Ammon's horn (tissue), 1 donor: ENCODE data around the gene HELQ.
"Not testable (repeated sequence)": the region's sequence is repeated elsewhere in the genome, so short reads cannot be mapped to it uniquely, and the experiment has no call there.

Experiments
- DNase-seq: peaks from one replicate; pipeline ENCODE4 v3.0.0-alpha.2; 2016; ENCODE audit warnings: low spot score

Gene HELQ

GRCh38 chr4:83440148-83440814, 15.3 kb downstream of the HELQ start:
- no peak for DNase-seq

GRCh38 chr4:83438719-83439118, 16.9 kb downstream of the HELQ start:
- no peak for DNase-seq

- DNase-seq: no peak
Observed at GRCh38 chr4:83436680-83437079, 18.9 kb downstream of the HELQ start.

DNA sequence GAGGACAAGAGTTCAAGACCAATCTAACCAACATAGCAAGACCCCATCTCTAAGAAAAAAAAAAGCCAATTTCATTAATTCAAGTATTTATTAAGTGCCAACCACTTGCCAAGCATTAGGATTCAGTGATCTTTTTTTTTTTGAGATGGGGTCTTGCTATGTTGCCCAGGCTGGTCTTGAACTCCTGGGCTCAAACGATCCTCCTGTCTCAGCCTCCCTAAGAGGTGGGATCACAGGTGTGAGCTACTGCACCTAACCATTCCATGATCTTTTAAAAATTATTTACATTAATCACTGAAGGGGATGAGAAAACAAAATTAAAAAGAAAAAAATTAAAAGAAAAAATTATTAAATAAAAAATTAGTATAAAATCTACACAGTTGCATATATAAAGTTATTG, 24.4 kb downstream of the HELQ start:
- DNase-seq: no peak

DNA sequence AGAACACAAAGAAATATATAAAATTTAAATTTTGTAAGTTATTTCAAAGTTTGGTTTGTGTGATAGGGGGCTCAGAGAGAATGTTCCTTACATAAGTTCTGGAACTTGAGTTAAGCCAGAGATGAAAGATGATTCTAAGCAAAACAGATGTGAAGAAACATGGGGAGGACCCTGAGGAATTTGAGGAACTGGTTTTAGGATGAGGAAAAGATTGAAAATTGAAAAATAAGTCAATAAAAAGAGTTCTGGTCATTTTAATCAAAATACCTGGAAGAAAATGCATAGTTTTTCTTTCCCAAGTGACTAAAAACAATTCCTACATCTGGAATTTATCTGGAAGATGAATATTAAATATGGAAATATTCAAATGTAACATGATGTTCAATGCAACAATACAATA, 37.4 kb downstream of the HELQ start:
- DNase-seq: no peak

DNA sequence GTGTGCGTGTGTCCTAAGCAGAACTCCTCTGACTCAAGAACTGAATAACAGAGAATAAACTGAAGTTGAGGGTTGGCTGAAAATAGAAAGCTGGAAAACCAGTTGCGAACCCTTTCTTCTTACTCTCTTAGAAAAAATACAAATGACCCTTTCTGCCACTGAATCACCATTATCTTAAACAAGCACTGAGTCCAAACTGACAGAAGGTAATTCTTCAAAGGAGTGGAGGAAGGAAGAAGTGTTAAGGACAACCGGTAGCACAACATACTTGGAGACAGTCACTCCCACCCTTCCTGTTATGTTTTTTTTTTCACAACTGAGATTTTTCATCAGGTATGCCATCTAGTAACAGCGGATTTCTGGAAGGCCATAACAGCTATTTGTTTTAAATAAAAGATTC, 38.1 kb downstream of the HELQ start:
- DNase-seq: no peak

GRCh38 chr4:83413676-83414075, 41.9 kb downstream of the HELQ start:
- DNase-seq: no peak

- DNase-seq: no peak
Observed at GRCh38 chr4:83408908-83409307, 46.7 kb downstream of the HELQ start.

- no peak for DNase-seq
Observed at GRCh38 chr4:83405844-83406816, 49.5 kb downstream of the HELQ start.

GRCh38 chr4:83398158-83398557, 57.5 kb downstream of the HELQ start:
- not testable (repeated sequence) for DNase-seq

GRCh38 chr4:83393908-83394307, 61.7 kb downstream of the HELQ start:
- no peak for DNase-seq

DNA sequence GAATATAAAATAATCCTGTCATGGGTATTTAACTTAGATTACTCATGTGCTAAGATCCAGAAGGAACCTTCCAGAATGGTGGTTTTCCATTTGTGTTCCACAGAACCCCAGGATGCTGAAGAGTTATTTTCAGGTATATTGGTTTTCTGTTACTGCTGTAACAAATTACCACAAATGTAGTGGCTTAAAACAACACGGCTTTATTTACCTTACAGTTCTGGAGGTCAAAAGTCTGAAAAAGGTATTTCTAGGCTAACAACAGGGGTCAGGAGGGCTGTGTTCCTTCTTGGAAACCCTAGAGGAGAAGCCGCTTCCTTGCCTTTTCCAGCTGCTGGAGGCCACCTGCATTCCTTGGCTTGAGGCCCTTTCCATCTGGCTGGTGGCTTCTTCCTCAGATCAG, 63.1 kb downstream of the HELQ start:
- no peak for DNase-seq

DNA sequence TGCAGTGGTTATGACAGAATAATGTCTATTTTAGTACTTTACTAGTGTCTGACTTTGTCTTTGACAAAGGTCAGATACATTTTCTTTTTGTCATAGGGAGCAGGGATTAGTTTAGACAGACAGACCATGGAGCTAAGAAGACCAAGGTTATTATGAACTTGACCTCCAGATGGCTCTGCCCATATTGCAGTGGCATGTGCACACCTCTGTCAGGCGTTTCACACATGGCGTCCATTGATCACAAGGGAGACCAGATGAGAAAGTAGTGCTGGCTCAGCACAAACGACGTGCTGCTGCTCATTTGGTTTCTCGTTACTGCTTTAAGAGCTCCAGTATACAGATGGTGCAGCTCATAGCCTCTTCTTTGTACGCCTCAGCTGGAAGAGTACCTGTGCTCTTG, 64.7 kb downstream of the HELQ start:
- DNase-seq: no peak

DNA sequence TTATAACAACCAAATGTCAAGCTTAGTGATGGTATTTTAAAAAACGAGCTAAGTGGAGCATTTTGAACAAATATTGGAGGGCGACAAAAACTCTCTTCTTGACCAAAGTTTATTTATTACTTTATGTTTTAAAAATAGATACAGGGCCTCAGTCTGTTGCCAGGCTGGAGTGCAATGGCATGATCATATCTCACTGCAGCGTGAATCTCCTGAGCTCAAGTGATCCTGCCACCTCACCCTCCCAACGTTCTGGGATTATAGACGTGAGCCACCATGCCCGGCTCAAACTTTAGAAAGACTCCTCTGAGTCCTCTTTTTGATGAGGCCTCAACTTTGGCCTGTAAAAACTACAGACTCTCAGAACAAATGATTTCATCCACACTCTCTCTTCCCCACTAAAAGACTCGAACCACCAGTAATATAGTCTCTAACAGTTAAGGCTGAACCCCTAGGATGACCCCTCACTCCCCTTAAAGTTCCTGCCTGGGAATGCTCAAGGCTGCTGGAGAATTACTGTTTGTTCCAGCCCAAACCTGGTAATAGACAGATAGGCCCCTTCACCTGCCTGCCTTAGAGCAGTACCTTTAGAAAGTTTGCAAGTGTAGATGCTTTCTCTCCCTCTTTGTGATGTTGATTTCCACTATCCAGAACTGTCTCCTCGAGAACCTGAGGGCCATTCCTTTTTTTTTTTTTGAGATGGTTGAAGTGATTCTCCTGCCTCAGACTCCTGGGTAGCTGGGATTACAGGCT, 65.7 kb downstream of the HELQ start:
- DNase-seq: no peak

DNA sequence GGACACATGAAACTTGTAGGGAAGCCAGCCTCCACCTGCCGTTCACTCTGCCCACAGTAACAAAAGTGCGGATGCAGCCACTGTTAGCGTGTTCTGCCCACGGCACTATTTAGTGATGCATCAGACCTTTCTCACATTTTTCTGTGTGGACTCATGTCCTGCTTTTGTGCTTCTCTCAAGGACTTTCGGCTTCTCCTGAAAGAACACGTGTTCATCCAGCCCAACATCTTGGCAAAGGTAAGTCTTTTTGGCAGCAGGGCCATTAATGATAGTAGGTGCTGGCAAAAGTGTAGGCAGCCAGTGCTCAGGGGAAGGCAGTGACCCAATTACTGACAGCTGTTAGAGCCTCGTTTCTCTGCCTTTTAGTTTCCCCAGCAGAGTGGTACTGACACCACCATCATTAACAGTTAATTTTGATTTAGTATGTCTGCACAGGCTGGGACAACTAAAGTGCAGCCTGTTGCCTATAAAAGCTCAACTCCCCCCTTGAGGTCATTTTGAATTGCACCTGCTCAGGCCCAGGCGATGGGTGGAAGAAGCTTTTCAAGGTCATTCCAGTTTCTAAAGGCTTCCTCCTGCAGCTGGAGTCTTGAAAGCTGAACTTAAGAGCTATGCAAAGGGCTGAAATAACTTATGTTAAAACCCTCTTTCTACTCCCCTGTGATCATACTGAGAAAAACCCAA, 66.4 kb downstream of the HELQ start:
- DNase-seq: no peak

GRCh38 chr4:83388313-83388676, 67.3 kb downstream of the HELQ start:
- no peak for DNase-seq

DNA sequence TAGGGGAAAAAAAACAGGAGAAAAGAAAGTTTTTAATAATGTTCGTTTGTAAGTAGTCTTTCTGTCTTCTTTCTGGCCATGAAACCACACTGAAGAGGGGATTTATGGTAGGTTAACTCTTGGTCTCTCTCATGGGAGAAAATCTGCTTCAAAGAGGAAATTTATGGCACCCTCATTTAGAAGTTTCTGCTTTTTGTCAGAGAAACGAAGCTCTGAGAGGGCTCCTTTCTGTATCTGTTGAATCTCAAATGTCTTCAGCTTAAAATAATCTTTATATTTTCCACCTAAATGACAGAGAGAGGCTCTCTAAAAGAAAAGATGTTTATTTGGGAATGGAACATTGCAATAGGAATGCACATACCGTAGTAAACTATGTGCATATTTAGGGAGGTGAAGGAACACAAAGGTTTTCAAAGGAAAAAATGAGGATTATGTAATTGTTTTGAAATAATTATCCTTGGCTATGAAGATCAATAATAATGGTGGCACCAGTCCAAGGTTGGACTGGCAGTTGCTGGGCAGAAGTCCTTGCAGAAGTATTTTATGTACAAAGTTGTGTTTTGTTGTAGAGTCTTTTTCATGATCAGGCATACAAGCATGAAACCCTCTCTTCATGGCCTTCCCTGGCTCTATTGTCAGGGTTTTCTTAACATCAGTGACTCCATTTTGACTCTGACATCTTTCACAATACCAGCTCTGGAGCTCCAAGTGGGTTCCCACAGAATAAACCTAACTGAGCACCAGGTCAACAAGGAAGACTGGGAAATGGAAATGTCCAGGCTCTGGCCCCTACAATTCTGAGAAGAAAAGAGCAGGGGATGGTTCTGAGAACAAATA, 67.9 kb downstream of the HELQ start:
- no peak for DNase-seq

DNA sequence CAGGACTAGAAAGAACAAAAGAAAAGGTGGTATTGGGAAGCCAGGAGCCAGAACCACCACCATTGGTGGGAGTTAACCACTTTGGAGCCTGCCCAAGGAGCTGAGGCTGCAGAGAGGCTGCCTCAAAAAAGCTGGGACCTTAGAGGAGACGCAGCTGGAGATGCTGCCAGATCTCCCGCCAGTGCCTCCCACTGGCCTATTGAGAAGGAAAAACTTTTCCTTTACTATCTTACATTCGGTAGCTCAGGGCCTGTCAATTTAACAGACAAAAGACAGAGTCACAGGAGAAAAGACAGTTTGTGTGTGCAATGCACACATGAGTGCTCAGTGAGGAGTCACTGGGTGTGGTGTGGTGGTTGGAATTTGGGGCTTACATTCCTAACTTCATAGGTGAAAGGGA, 68.6 kb downstream of the HELQ start:
- no peak for DNase-seq

DNA sequence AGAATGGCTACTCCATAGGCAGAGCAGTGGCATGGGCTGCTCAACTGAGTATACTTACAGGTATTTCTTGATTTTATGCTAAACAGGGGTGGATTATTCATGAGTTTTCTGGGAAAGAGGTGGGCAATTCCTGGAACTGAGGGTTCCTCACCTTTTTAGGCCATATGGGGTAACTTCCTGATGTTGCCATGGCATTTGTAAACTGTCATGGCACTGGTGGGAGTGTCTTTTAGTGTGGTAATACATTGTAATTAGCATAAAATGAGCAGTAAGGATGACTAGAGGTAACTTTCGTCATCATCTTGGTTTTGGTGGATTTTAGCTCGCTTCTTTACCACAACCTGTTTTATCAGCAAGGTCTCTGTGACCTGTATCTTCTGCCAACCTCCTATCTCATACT, 72.8 kb downstream of the HELQ start:
- DNase-seq: no peak

GRCh38 chr4:83381173-83381572, 74.5 kb downstream of the HELQ start:
- DNase-seq: no peak

DNA sequence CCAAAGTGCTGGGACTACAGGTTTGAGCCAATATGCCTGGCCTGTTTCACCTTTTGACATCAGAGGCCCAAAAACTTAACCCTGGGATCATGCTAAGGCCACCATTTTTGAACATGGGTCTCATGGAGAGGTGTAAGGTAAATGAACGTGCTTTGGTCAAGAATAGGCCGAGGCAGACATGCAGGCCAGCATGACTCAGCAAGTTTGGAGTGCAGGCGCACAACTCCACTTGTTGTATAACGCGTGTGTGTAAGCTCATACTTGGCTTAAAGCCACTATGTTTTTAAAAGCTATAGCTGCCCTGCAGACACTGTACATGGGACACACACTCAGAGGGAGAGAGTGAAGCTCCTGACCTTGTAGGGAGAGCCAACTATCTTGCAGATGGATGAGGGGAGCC, 77.2 kb downstream of the HELQ start:
- no peak for DNase-seq
